Gastroesophageal sphincter (tissue), 4 donors: ENCODE data around the gene RNF19B. TPM values are rescaled to one million over a fixed set of nuclear protein-coding genes. Genes with fewer than 3 reads are reported as not detected.

Experiments
- ATAC-seq: fragments of 150-250 bp; one replicate; pipeline ENCODE4 v1.9.1; 2016; ENCODE audit warnings: mild to moderate bottlenecking, moderate library complexity
- H3K27ac ChIP-seq, 4 donors: fragments of 200-600 bp; sonication (generic) in 3 of 4; 1 replicate in 3 of 4; 2 replicates in 1 of 4; pipeline ENCODE4 v1.5.1; 2016 to 2019
- H3K27me3 ChIP-seq: fragments of 200-600 bp; sonication (generic); one replicate; pipeline ENCODE4 v1.5.1; 2019
- H3K36me3 ChIP-seq, 2 donors: fragments of 200-600 bp; sonication (generic); one replicate each; pipeline ENCODE4 v1.5.1; 2019; ENCODE audit warnings: control low read depth in 1 of 2
- H3K4me1 ChIP-seq, 3 donors: fragments of 200-600 bp; sonication (generic); 1 replicate in 2 of 3; 2 replicates in 1 of 3; pipeline ENCODE4 v1.5.1; 2016 to 2019; ENCODE audit warnings: control low read depth in 2 of 3
- H3K4me3 ChIP-seq, 2 donors: fragments of 200-600 bp; sonication (generic); one replicate each; pipeline ENCODE4 v1.5.1; 2019; ENCODE audit warnings: mild to moderate bottlenecking in 1 of 2, moderate library complexity in 1 of 2
- H3K9me3 ChIP-seq, 3 donors: fragments of 200-600 bp; sonication (generic); one replicate each; pipeline ENCODE4 v1.5.1; 2017 to 2019; ENCODE audit warnings: control low read depth in 2 of 3
- EP300 ChIP-seq: sonication (generic); formaldehyde crosslinking; IDR thresholded peaks from one replicate; pipeline ENCODE4 v1.6.1; 2017; ENCODE audit warnings: antibody characterized with exemption, mild to moderate bottlenecking
- POLR2A ChIP-seq, 2 donors: fragments of 450-650 bp; IDR thresholded peaks; one replicate each; pipeline ENCODE4 v1.6.1; 2017; ENCODE audit warnings: antibody characterized with exemption in 2 of 2, mild to moderate bottlenecking in 2 of 2, moderate library complexity in 1 of 2
- POLR2AphosphoS5 ChIP-seq: sonication (generic); formaldehyde crosslinking; IDR thresholded peaks from one replicate; pipeline ENCODE4 v1.6.1; 2017; ENCODE audit warnings: antibody characterized with exemption
- WGBS, 2 donors: methylation state at CpG; one replicate each; pipeline ENCODE4 v1.1.5; 2018; ENCODE audit warnings: low coverage in 1 of 2; 5-methylcytosine and 5-hydroxymethylcytosine counted together
- total RNA-seq, 4 donors: library from RNA; depleted of rRNA; stranded (reverse); fragments of >200 nt; gene quantifications; one replicate each; pipeline ENCODE4 v1.1.0, GENCODE V29; 2016
- TF ChIP-seq, protein P1 (sequence below), 4 experiments: fragments of 200-600 bp in 2 of 4; fragments of 450-650 bp in 2 of 4; sonication (generic) in 1 of 4; IDR thresholded peaks; one replicate each; pipeline ENCODE4 v1.5.1; 2017 to 2019; ENCODE audit warnings: antibody characterized with exemption in 4 of 4, mild to moderate bottlenecking in 2 of 4, moderate library complexity in 2 of 4

The RNF19B gene
- total RNA-seq, 4 donors from 2014 or later = 19.5 to 25.2 (median 21.8) TPM

DNA sequence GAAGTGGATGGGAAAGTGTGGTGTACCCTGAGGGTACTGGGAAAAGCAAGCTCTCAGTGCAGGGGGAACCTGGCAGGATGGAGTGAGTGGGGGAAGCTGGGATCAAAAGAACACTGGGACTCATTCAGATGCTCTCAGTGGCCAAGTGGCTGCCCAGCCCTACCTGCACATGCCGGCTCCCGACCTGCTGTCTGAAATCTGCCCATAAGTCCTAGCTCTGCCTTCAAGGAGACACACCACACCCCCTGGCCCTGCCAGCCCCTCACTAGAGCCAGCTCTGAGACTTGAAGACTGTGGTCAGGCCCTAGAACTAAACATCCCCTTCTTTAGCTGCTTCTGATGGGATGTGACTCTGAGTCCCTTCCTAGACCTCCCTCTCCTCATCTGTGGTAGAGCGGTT, 65.7 kb downstream of the RNF19B start:
- 100% methylated on average over 2 of the region's 3 CpGs; no CpG with 5 or more reads in 1 of the 2 donors for WGBS, 2 donors
- peaks cover 0 to 7% of the 10 kb centered on the region in 2 donors for H3K36me3 ChIP-seq
- TF ChIP-seq EP300 (no peak), POLR2A (IDR thresholded peaks at IDR 0.05) (no peak), POLR2AphosphoS5 (no peak)
- TF ChIP-seq, protein P1, sequence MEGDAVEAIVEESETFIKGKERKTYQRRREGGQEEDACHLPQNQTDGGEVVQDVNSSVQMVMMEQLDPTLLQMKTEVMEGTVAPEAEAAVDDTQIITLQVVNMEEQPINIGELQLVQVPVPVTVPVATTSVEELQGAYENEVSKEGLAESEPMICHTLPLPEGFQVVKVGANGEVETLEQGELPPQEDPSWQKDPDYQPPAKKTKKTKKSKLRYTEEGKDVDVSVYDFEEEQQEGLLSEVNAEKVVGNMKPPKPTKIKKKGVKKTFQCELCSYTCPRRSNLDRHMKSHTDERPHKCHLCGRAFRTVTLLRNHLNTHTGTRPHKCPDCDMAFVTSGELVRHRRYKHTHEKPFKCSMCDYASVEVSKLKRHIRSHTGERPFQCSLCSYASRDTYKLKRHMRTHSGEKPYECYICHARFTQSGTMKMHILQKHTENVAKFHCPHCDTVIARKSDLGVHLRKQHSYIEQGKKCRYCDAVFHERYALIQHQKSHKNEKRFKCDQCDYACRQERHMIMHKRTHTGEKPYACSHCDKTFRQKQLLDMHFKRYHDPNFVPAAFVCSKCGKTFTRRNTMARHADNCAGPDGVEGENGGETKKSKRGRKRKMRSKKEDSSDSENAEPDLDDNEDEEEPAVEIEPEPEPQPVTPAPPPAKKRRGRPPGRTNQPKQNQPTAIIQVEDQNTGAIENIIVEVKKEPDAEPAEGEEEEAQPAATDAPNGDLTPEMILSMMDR (IDR thresholded peaks at IDR 0.05) = no peak
- ATAC-seq = no peak
- H3K4me1 ChIP-seq = peaks cover 0 to 23% (median 4%) of the 10 kb centered on the region in 3 donors
- no peaks in the 10 kb centered on the region for H3K9me3 ChIP-seq
- H3K4me3 ChIP-seq = no peak overlapping the region
- H3K27ac ChIP-seq = no peak overlapping the region
- peaks cover 9% of the 10 kb centered on the region for H3K27me3 ChIP-seq

DNA sequence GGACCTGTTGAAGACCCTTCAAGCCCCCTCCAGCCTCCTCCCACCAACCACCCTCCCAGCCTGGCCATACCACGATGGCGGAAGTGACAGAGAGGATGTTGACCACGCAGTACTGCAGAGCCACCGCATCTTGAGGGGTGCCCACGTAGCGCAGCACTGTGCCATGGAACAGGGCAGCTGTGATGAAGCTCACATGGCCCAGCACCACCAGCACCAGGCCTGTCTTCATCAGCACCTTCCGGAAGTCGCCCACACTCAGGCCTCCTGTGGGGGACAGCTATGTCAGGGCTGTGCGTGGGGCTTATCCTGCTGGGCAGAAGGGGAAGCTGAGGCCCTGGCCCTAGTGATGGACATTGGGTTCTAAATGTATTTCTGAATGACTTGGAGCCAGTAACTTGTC, 66.6 kb downstream of the RNF19B start:
- Histone ChIP-seq H3K27ac (no peak overlapping the region), H3K27me3 (peaks cover 18% of the 10 kb centered on the region), H3K4me1 (peaks cover 0 to 32% (median 8%) of the 10 kb centered on the region in 3 donors), H3K9me3 (no peaks in the 10 kb centered on the region), H3K36me3 (peaks cover 0 to 7% of the 10 kb centered on the region in 2 donors), H3K4me3 (no peak overlapping the region)
- TF ChIP-seq POLR2AphosphoS5 (no peak), POLR2A (IDR thresholded peaks at IDR 0.05) (no peak), EP300 (no peak)
- TF ChIP-seq, protein P1 (IDR thresholded peaks at IDR 0.05) = no peak
- 92% methylated on average over 3 of the region's 9 CpGs; no CpG with 5 or more reads in 1 of the 2 donors for WGBS, 2 donors
- ATAC-seq = no peak

DNA sequence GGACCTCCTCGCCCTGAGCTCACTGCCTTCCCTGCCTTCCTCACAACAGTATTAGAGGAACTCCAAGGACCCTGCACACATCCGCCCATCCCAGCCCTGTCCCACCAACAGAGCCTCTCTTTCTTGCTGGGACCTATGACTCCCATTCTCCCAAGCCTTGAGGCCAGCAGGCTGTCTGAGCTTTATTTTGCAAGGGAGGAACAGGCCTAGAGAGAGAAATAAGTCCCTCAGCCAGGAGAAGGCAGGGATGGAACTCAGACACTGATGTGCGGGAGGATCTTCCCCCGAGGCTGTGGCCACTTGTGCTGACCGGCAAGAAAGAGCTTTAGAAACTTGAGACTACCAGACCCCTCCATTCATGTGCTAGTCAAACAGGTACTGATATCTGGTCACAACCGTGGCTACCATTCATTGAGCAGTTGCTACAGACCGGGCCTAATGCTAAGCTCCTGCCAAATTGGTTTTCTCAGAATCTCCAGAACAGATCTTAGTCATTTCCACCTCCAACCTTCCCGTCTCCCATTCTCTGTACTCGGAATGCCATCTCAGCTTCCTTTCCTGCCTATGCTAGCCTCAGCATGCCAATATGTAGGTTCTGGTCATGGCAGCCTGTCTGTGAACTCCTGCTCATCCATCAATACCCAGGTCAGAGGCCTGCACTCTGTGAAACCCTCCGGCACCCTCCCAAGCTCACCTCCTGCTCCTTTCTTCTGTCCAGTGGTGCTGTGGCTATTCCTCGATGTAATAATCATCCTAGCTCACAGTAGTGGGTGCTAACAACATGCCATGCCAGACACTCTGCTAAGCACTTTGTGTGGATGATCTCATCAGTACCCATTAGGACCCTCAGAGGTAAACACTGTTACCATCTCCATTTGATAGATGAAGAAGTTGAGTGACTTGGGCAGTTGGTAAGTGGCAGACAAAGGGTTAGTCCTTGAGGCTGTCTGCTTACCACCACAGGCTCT, 67.2 kb downstream of the RNF19B start:
- Histone ChIP-seq H3K4me1 (peaks cover 0 to 38% (median 10%) of the 10 kb centered on the region in 3 donors), H3K27ac (no peak overlapping the region), H3K27me3 (peaks cover 25% of the 10 kb centered on the region), H3K36me3 (peaks cover 0 to 7% of the 10 kb centered on the region in 2 donors), H3K4me3 (no peak overlapping the region), H3K9me3 (no peaks in the 10 kb centered on the region)
- 73 to 74% methylated on average over 3 to 6 of the region's 11 CpGs for WGBS, 2 donors
- TF ChIP-seq POLR2A (IDR thresholded peaks at IDR 0.05) (no peak), POLR2AphosphoS5 (no peak), EP300 (no peak)
- TF ChIP-seq, protein P1 (IDR thresholded peaks at IDR 0.05) = no peak
- no peak for ATAC-seq

DNA sequence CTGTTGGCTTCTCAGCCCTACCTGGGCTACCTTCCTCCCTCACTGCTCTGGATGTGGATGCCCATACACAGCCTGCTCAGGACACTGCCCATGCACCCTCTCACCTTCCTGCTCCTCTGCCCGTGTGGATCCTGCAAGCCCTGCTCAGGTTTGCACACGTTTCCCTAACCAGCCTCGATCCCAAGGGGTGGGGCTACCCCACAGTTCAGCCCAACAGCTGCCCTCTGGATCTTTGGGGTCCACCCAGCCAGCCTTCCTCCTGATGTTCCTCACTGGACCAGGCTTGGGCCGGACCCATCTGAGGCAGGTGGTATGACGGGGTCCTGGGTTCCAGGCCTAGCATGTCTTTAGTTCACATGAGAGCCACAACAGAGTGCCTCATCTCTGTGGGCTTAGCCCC, 68.2 kb downstream of the RNF19B start:
- Histone ChIP-seq H3K9me3 (no peaks in the 10 kb centered on the region), H3K4me1 (peaks cover 0 to 33% (median 10%) of the 10 kb centered on the region in 3 donors), H3K36me3 (peaks cover 0 to 7% of the 10 kb centered on the region in 2 donors), H3K27ac (no peak overlapping the region), H3K4me3 (no peak overlapping the region), H3K27me3 (peaks cover 35% of the 10 kb centered on the region)
- 50% methylated on average over 2 of the region's 5 CpGs; no CpG with 5 or more reads in 1 of the 2 donors for WGBS, 2 donors
- no peak for ATAC-seq
- TF ChIP-seq, protein P1 (IDR thresholded peaks at IDR 0.05) = no peak
- TF ChIP-seq POLR2AphosphoS5 (no peak), EP300 (no peak), POLR2A (IDR thresholded peaks at IDR 0.05) (no peak)
